Smooth muscle cell of the brain vasculature (primary cell): ENCODE results near the gene CMTM5.
"Not testable (repeated sequence)": the region's sequence is repeated elsewhere in the genome, so short reads cannot be mapped to it uniquely, and the experiment has no call there.

ENCODE experiments used
- DNase-seq: peaks from one replicate; pipeline ENCODE4 v3.0.0-alpha.2; 2012; ENCODE audit warnings: low read depth, low spot score

Gene CMTM5

DNA sequence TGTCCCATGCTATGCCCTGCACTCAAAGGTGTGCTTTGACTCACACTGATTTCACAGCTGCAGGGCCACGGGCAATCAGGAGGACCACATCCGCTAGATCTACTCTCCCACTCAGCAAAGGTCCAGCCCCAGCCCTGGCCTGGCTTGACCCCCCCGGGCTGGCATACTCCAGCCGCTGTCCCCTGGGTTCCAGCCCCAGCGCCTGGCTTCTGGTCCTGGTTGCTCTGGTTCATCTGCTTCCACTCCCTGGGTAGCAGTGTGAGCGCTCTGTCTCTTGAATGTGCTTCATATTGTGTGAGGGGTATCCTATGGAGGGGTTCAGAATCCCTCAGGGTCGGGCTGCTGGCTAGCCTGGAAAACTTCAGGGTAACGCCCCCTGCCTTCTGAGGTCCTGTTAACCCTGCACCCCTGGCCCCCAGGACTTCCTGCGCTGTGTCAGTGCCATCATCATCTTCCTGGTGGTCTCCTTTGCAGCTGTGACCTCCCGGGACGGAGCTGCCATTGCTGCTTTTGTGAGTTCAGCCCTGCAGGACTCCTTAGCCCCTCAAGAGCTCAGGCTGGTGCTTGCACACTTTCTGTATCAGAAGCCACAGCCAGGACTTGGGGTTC, 1.9 kb downstream of the CMTM5 start:
- no peak for DNase-seq

DNA sequence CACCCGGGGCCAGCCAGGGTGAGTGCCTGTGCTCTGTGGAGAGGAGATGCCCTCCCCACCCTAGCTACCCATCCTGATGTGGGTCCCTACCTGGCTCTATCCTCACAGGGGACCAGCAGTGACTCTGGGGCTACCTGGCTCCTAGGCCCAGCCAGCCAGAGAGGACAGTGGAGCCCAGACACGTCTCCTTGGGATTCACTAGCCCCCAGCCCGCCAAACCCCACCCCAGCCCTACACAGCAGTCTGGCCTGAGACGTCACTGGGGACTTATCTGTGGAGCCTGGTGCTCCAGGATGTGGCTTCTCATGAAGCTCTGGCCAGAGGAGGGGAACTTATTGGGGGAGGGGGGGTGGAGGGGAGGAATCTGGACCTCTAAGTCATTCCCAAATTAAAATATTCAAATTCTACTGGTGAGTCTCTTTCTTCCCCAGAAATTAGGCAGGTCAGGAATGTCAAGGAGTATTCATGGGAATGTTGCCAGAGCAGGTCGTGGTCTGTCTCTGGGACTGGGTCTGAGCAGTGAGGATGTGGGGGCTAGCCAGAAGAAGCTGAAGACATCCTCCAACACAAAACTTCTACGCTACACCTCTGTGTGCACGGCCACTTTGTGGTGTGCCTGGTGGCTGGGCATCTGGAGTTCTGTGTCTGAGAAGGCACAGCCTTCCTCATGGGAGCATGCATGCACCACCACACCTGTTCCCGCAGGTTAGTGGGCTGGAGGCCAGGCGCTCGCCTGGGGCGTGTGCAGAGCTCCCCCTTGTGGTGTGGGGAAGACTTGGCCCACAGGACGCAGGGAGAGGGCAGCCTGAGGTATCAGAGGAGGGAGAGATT, 2.7 kb downstream of the CMTM5 start:
- DNase-seq = no peak

DNA sequence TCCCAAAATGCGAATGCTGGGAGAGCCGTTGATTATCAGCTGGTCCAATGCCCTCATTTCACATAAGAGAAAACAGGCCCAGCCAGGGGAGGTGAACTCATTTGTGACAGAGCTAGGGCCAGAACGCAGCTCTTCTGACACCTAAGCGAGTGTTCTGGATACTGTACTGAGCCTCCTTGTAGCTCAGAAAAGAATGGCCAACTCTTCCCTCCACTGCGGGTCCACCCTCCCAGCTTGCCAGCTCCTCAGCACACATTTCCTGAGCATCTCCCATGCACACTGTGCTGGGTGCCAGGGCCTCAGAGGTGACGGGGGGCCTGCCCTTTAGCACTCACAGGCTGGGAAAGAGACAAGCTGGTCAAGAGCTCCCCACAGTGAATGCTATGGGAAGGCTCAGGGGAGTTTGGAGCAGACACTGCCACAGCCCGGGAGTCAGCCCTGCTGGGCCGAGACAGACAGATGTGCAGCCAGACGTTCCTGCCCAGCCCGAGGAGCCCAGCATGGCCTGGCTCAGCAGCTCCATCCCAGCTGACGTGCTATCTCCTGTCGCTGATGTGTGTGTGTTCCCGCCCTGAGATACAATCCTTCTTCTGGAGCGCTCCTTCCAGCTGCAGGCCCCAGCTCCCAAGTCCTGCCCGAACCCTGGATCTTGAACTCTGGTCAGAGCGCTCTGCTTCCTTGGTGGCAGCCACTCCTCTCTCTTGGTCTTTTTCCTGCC, 3.5 kb downstream of the CMTM5 start:
- no peak for DNase-seq

DNA sequence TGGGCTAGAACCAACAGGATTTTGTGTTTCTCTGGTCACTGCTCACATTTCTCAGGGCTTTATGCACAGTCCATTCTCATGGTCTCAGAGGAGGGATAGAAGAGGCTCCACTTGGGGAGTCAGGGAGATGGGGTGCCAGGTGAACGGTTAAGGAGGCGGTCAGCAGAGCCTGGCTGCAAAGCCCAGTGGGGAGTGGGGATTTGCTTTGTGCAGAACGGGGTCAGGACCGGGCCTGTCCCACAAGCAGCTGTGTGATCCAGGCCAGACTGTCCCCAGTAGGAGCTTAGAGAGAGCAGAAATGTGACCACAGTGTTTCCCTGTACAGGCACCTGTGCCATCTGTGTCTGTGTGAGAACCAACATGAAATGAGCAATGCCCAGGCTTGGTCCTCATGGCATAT, 4.1 kb downstream of the CMTM5 start:
- no peak for DNase-seq

DNA sequence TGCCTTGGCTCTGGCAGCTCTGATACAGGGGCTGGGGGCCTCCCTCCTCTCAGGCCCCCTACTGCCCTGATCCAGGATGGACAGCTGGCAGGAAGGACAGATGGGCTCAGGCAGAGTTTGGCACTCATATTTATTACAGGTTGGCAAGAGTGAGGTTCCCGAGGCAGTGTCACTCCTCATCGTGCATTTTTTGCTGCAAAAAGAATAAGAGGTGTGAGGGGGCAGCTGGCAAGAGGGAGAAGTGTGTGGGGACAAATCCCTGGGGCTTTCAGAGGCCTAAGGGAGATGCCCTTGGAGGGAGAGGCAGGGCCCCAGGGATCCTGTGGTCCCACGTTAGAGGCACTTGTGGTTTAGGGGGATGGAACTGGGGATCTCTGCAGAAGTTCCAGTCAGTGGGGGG, 5.0 kb downstream of the CMTM5 start:
- no peak for DNase-seq

DNA sequence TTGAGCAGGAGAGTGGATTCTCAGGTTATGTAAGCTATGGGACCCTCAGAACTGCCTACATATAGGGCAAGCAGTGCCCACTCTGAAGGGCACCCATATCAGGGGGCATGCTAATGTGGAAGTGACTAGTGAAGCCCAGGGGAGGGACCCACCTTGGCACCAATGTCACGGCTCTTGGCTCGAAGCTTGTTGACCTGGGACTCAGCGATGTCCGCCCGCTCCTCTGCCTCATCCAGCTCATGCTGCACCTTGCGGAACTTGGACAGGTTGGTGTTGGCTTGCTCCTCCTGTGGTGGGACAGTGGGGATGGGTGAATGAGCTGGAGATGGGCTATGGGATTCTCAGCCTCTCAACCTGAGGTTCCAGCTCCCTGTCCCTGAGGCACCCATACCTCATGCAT, 5.4 kb downstream of the CMTM5 start:
- no peak for DNase-seq

DNA sequence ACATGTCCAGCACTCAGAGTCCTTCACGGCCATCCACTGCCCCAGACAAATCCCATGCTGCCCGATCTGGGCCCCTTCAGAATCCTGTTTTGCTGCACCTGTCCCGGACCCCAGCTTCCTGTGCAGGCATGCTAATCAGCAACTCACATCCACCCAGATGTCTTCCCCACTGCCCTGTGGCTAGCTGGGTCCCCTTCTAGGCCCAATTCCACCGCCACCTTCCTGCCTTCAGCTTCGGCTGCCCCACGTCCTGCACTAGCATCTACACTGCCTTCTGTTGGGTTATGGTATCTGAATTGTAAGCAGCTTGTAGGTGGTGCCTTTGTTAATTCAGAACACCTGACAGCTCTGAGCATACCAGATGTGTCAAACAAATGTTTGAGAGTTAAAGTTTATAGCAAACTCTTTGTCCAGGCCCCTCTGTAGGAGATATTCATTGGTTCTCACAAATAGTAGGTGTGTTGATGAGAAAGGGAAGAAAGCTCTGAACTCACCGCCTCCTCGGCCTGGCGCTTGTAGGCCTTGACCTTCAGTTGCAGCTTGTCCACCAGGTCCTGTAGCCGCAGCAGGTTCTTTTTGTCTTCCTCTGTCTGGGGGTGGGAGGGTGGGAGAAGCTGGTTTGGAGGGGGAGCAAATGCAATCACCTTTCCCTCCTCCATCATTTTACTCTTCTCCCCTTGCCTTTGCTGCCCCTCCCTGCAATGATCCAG, 6.0 kb downstream of the CMTM5 start:
- no peak for DNase-seq

DNA sequence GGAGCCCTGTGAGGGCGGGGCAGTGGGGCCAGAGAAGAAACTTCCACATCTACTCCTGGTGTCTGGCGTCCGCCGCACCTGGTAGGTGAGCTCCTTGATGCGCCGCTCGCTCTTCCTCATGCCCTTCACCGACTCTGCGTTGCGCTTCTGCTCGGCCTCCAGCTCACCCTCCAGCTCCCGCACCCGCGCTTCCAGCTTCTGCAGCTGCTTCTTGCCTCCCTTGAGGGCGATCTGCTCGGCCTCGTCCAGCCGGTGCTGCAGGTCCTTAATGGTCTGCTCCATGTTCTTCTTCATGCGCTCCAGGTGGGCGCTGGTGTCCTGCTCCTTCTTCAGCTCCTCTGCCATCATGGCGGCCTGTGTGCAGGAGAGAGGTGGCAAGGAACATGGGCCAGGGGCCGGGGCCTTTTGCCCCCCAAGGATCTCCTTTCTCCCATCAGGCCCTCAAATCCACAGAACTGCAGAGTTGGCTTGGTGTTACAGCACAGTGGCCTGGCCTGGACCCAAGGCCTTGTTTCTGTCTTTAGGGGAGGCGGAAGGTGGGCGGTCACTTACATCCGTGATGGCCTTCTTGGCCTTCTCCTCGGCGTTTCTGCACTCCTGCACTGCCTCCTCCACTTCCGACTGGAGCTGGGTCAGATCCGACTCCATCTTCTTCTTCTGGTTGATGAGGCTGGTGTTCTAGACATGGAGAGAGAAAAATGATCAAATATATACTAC, 7.7 kb downstream of the CMTM5 start:
- DNase-seq = no peak

DNA sequence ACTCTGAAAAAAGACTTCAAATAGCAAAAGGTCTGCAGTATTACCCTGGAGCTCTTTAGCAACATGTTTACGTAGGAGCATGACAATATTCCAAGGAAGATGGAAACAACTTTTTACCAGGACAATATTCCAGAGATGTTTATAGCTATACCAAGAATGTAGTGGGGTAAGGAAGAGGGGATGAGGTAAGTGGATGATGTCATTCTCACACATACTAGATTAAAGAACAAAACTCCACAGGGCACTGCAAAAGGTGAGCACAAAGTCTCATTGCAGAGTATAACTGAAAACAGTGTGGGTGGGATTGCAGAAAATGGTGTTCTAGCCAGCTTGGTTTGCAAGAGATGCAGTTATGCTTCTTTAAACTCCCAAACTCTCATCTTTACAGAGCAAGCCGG, 8.4 kb downstream of the CMTM5 start:
- no peak for DNase-seq

DNA sequence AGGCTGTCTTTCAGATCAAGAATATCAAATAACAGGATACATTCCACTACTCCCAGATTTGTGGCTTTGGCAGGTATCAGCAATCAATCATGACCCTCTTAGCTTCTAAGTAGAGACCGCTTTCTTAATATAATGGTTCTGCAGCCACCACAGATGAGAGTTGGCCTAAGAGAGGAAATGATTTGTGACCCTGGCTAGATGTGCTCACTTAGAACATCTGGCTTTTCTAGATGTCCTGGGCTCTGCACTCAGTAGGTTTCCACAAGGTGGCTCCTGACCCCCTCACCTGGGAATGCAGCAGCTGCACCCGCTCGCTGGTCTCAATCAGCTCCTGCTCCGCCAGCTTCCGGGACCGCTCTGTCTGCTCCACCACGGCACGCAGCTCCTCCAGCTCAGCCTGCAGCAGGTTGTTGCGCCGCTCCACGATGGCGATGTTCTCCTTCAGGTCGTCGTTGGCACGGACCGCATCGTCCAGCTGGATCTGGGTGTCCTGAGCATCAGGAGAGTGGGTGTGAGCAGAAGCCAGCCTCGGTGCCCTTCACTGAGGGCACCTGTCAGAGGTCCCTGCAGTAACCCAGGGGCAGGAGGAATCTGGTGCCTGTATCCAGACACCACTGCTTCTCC, 8.9 kb downstream of the CMTM5 start:
- DNase-seq = no peak

DNA sequence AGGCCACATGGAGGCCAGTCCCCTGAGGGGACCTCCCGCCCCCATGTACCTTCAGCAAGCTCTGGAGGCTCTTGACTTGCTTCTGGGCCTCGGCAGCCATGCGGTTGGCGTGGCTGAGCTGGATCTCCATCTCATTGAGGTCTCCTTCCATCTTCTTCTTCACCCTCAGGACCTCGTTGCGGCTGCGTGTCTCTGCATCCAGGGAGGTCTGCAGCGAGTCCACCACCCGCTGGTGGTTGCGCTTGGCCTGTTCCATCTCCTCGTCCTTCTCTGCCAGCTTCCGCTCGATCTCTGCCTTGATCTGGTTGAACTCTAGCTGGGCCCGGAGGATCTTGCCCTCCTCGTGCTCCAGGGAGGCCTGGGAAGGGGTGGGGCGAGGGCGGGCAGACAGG, 9.4 kb downstream of the CMTM5 start:
- not testable (repeated sequence) for DNase-seq

DNA sequence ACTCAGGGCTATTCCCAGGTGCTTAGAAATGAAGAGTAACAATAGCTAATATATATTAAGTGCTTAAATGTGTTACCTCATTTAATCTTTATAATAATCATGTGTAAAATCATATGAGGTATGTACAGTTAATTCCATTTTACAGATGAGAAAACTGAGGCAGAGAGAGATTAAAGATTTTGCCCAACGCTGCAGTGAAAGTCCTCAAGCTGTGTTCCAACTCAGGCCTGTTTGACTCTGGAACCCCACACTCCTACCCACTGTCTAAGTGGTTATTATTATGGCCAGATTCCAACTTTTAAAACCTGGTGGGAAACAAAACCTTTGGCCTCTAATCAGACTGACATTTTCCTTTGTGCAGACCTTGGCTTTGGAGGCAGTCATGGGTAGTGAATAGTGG, 10.2 kb downstream of the CMTM5 start:
- no peak for DNase-seq

DNA sequence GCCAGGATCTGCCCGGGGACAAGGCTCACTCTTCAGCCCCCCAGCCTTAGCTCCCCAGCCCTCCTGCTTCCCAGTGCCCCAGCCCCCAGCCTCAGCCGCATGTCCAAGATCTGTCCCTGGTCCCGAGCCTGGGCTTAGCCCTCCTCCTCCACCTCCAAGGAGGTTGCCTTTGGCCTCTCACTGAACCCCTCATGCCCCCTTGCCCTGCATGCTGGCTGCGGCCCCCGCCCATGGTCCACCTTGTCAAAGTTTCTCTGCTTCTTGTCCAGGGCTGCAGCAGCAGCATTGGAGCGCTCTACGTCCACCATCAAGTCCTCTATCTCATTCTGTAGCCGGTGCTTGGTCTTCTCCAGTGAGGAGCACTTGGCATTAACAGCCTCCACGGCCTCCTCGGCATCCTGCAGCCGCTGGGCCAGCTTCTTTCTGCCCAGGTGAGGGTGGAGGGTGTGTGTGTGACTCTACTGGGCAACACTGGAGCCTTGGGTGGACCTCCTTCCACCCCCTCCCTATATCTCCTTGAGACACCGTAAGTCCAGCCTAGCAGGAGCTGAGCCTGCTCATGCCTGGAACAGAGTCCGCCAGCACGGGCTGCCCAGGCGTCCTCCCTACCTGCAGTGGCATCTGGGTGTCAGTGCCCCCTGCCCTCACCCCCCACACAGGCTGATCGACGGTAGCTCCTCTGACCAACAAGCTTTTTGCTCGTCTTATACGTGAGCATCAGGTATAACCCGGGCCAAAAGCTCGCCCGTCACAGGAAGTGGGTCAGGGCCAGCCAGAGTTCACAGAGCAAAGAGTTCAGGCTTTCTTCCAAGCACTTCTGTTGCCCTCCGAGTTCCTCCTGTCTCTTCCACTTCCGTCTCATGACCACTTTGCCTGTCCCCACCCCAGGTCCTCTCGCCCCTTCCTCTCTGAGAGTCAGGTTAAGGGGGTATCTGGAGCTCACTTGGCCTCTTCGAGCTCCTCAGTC, 11.4 kb downstream of the CMTM5 start:
- no peak for DNase-seq

DNA sequence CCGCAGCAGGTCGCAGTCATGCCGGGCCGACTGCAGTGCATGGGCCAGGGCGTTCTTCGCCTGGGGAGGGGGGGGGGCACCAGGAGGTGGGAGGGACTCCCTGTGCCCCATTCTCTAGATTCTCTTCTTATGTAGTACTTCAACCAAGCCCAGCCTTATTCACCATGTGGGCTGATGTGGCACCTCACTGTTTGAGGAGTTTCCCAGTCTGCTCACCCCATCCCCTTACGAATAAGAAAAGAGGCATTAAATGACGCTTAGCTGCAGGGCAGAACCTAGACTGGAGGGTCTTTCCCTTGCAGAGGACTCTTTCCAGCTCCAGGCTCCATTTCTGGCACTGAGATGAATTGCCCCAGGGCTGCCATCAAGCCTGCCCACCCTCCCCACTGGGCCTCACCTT, 12.2 kb downstream of the CMTM5 start:
- DNase-seq = no peak

DNA sequence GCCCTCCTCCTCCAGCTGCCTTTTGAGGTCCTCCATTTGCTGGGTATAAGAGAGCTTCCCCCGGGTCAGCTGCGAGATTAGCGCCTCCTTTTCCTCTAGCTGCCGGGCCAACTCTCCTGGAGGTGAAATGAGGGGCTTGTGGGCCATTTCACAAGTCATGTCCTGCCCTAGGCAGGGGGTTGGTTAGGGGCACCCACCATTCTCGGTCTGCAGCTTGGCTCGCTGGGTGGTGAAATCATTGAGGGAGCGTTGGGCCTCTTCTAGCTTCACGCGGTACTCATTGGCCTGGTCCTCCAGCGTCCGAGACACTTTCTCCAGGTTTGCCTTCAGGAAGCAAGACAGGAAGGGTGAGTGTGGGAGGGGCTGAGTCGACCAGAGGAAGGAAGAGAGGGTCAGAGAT, 12.6 kb downstream of the CMTM5 start:
- no peak for DNase-seq

DNA sequence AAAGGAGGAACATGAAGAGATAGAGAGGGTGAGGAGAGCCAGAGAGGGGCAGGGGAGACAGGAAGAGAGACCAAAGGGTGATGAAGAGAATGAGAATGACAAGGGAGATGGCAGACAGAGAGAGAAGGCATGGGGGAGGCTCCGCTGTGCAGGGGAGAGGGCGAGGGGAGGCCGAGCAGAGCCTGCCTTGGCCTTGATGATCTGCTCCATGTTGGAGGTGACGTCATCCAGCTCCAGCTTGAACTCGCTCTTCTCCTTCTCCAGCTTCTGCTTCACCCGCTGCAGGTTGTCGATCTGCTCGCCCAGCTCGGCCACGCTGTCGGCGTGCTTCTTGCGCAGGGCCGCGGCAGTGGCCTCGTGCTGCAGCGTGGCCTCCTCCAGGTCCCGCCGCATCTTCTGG, 13.0 kb downstream of the CMTM5 start:
- DNase-seq = not testable (repeated sequence)

DNA sequence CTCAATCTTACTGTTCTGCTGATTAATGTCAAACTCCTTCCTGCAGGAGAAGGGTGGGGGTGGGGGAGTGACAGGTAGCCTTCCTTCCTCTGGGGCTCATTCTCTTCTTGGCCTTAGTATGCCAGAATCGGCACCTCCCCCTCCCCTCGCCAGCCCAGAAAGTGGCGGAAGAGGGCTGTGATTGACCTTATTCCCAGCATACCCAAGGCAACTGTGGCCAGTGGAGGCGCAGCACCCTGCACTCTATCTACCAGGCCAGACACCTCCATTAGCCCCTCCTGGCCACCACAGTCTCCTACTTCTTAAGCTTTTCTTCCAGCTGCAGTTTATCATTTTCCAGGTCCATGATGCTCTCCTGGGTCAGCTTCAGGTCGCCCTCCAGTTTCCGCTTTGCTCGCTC, 15.8 kb downstream of the CMTM5 start:
- DNase-seq = no peak

DNA sequence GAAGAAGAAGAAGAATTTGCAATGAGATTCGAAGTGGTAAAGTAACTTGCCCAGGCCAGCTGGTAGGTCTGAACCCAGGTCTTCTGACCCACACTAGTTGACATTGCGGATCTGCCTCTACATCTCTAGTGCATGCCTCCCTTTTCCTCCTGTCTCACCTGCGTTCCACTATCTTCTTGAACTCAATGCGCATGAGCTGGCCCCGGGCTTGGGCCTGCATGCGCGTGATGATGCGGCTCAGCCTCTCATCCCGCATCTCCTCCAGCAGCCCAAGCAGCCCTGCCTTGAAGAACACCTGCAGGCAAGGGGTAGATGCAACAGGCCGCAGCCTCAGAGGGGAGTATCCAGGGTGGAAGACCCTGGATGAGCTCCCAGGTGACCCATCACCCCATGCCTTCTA, 19.3 kb downstream of the CMTM5 start:
- no peak for DNase-seq

DNA sequence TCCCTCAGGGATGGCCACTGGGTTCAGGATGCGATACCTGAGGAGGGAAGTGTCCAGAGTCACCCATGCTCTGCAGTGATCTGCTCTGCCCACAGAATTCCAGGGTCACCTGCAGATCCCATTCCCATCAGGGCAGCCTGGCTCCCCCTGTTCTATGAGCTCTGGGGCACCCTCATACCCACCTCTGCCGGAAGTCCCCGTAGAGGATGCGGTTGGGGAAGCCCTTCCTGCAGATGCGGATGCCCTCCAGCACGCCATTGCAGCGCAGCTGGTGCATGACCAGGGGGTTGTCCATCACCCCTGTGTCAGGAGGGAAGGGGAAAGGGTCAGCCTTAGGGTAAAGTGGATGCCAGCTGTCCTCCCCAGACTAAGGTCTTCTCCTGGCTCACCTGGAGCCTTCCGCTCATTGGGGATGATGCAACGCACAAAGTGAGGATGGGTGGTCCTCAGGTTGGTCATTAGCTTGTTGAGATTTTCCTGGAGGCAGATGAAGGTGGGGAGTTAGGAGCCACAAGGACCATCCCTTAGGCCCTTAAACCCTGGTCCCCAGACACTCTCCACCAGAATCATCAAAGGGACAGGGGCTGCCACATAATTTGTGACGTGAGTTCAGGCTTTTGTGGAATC, 20.0 kb downstream of the CMTM5 start:
- no peak for DNase-seq
